Heart left ventricle (tissue), 16 donors: ENCODE measurements around the gene ANP32A. TPM values are rescaled to one million over a fixed set of nuclear protein-coding genes. Genes with fewer than 3 reads are reported as not detected.
A peak's percentile ranks its signal among the peaks of the same experiment; 100 is the strongest.

Experiments
- ATAC-seq, 4 donors: fragments of 200-7000 bp; cut with Tn5 transposase; one replicate each; pipeline ENCODE4 v1.9.1; 2020 to 2022; ENCODE audit warnings: moderate library complexity in 4 of 4, mild to moderate bottlenecking in 3 of 4, moderate number of reproducible peaks in 1 of 4
- DNase-seq, 5 donors: peaks; one replicate each; pipeline ENCODE4 v3.0.0-alpha.2; 2020
- H3K27ac ChIP-seq, 12 donors: fragments of 200-600 bp; sonication (generic) in 4 of 12; one replicate each; pipeline versions ENCODE4 v1.5.0 to v1.8.0; 2016 to 2022; ENCODE audit warnings: mild to moderate bottlenecking in 2 of 12
- H3K27me3 ChIP-seq, 9 donors: fragments of 200-600 bp; sonication (generic) in 2 of 9; one replicate each; pipeline versions ENCODE4 v1.5.1 to v1.8.0; 2016 to 2022; ENCODE audit warnings: mild to moderate bottlenecking in 3 of 9
- H3K36me3 ChIP-seq, 9 donors: fragments of 200-600 bp; sonication (generic) in 2 of 9; one replicate each; pipeline versions ENCODE4 v1.5.0 to v1.8.0; 2018 to 2022; ENCODE audit warnings: mild to moderate bottlenecking in 2 of 9
- H3K4me1 ChIP-seq, 12 donors: fragments of 200-600 bp; sonication (generic) in 4 of 12; one replicate each; pipeline versions ENCODE4 v1.5.0 to v1.8.0; 2016 to 2022; ENCODE audit warnings: mild to moderate bottlenecking in 3 of 12
- H3K4me3 ChIP-seq, 12 donors: fragments of 200-600 bp; sonication (generic) in 4 of 12; one replicate each; pipeline versions ENCODE4 v1.5.0 to v1.8.0; 2017 to 2022; ENCODE audit warnings: mild to moderate bottlenecking in 9 of 12, moderate library complexity in 4 of 12
- H3K9me3 ChIP-seq, 12 donors: fragments of 200-600 bp; sonication (generic) in 4 of 12; one replicate each; pipeline versions ENCODE4 v1.5.0 to v1.8.0; 2016 to 2022; ENCODE audit warnings: mild to moderate bottlenecking in 1 of 12
- POLR2A ChIP-seq, 2 donors: fragments of 450-650 bp; IDR thresholded peaks; one replicate each; pipeline ENCODE4 v1.6.1; 2017; ENCODE audit warnings: antibody characterized with exemption in 2 of 2, mild to moderate bottlenecking in 2 of 2, moderate library complexity in 2 of 2
- WGBS, 4 donors: extraction: QIAGEN DNeasy Blood & Tissue Kit in 2 of 4; methylation state at CpG; one replicate each; pipeline versions ENCODE4 v1.1.5 to v1.1.7; 2013 to 2018; 5-methylcytosine and 5-hydroxymethylcytosine counted together
- intact Hi-C, 10 donors: fragments of 100-400 bp; cut with DNase I; formaldehyde crosslinking; loops; one replicate each; pipeline versions ENCODE4 v1.11.1 to v1.14.2; 2022
- polyA plus RNA-seq, 2 donors: library from polyadenylated mRNA; stranded (reverse); fragments of 200-250 nt; gene quantifications; one replicate each; pipeline ENCODE4 v1.2.3, GENCODE V29; 2013
- total RNA-seq, 9 donors: library from RNA; depleted of rRNA in 2 of 9; stranded (reverse); fragments of >200 nt in 2 of 9; fragmentation: NEBNext Ultra II Directional in 3 of 9; extraction: Animal tissue kit (Norgen Biotek cat#: 25700) in 3 of 9; gene quantifications; one replicate each; pipeline versions ENCODE4 v1.1.0 to v1.2.4, GENCODE V29; 2016 to 2023
- TF ChIP-seq, protein P1 (sequence below), 12 donors: fragments of 200-600 bp; sonication (generic) in 4 of 12; IDR thresholded peaks; one replicate each; pipeline versions ENCODE4 v1.5.0 to v1.8.0; 2018 to 2022; ENCODE audit warnings: antibody characterized with exemption in 12 of 12, mild to moderate bottlenecking in 5 of 12
- donor health status: ischemic (EF 13 %, LVEDD 7.1; RV severe dilation, severe dysfunction).
- donor health status: healthy with polysubstance abuse.
- donor health status: DM: no; HTN: yes; CAD: no.
- donor health status: DM: no; HTN: no; CAD: no.
- donor health status: ischemic (EF 25% LVEDD 6.9; RV normal size, moderate dysfunction).
- donor health status: ischemic (EF 25% LVEDD 5.7; RV mildly dilated, moderate dysfunction).
- donor health status: healthy.
- donor health status: DM: yes; HTN: yes; CAD: no.
- donor health status: ischemic (EF 35%, LVEDD 5.7; RV mildly dilated, moderate dysfunction).
- donor health status: nonischemic (EF 11% LVEDD 7.7; RV severe dilation, severe dysfunction).
- donor health status: DM: yes; HTN: yes; CAD: no.
- donor health status: PGD.
- donor health status: ischemic (EF 29% LVEDD 5.4; RV normal size, mild dysfunction).
- donor health status: nonischemic (EF 23%, LVEDD 6.1; RV moderate dilation, normal function).

Gene ANP32A
- total and polyA plus RNA-seq, 11 donors = 55.7 to 202 (median 142) TPM

DNA sequence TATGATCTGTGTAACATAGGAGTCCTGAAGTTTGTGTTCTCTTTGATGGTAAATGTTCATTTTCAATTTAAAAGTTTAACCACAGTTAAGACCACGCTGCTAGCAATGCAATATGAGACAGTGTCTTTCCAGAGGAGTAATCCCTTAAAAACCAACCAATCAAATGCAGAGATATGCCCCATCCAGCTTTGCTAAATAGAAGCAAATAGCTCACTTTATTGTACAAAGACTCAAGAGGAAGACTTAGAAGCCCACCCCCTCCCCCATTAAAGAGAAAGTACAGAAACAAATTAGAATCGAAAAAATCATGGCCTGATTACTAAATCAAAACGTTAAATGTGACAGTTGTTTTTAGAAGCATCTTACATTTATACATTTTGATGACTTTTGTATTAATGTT lies 2.1 kb upstream of the ANP32A start:
- Histone ChIP-seq H3K4me3 (no peak overlapping the region), H3K4me1 (peaks cover 0 to 14% (median 7%) of the 10 kb centered on the region in 12 donors), H3K36me3 (no peaks in the 10 kb centered on the region), H3K9me3 (no peaks in the 10 kb centered on the region), H3K27me3 (no peaks in the 10 kb centered on the region), H3K27ac (peak overlapping the region in 1 of 12 donors; percentile 100)
- intact Hi-C loops = loop anchor here in 7 of 10 donors (5.0 to 10.0 kb wide), 6 partner anchors 36 to 268 kb away; no protein-coding TSS in a partner anchor
- TF ChIP-seq, protein P1, sequence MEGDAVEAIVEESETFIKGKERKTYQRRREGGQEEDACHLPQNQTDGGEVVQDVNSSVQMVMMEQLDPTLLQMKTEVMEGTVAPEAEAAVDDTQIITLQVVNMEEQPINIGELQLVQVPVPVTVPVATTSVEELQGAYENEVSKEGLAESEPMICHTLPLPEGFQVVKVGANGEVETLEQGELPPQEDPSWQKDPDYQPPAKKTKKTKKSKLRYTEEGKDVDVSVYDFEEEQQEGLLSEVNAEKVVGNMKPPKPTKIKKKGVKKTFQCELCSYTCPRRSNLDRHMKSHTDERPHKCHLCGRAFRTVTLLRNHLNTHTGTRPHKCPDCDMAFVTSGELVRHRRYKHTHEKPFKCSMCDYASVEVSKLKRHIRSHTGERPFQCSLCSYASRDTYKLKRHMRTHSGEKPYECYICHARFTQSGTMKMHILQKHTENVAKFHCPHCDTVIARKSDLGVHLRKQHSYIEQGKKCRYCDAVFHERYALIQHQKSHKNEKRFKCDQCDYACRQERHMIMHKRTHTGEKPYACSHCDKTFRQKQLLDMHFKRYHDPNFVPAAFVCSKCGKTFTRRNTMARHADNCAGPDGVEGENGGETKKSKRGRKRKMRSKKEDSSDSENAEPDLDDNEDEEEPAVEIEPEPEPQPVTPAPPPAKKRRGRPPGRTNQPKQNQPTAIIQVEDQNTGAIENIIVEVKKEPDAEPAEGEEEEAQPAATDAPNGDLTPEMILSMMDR (IDR thresholded peaks at IDR 0.05) = no peak
- no peak for TF ChIP-seq POLR2A (IDR thresholded peaks at IDR 0.05)
- DNase-seq = no peak
- WGBS, 4 donors = 60 to 70% (median 61%) methylated on average over 3 of the region's 3 CpGs
- ATAC-seq = no peak

DNA sequence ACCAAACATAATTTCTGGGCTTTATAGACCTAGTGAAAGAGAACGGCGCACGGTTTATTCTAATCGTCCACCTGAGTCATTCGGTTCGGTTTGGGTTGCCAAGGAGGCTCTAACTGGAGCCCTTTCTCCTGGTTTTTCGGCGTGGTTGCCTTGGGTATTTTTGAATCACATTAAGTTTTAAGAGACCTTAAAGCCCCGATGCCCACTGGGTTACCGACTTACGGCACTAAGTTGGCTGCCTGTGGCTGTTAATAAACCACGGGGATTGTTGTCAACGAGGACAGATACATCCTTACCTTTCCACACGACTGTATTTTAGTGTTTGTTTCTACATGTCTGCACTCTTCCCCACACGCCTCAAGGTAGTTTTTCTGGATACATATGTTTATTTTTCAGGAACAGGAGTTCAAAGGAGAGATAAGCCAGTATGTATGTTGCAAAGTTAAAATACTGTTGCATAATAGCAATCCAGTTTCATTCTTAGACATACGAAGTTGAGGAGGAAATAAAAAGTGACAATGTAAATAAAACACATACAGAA lies 1.2 kb upstream of the ANP32A start:
- intact Hi-C loops = loop anchor here in 7 of 10 donors (2.0 to 10.0 kb wide), 7 partner anchors 27 to 267 kb away; no protein-coding TSS in a partner anchor
- H3K4me3 ChIP-seq = peak overlapping the region; percentile 80 to 98 (median 94)
- DNase-seq (no peak), ATAC-seq (no peak)
- TF ChIP-seq POLR2A (IDR thresholded peaks at IDR 0.05) = no peak
- TF ChIP-seq, protein P1 (IDR thresholded peaks at IDR 0.05) = no peak
- H3K36me3 ChIP-seq = no peaks in the 10 kb centered on the region
- peaks cover 0 to 16% (median 7%) of the 10 kb centered on the region in 12 donors for H3K4me1 ChIP-seq
- 5 to 10% (median 8%) methylated on average over 15 to 16 of the region's 16 CpGs for WGBS, 4 donors
- no peaks in the 10 kb centered on the region for H3K9me3 ChIP-seq
- H3K27ac ChIP-seq = peak overlapping the region; percentile 97 to 100 (median 100)
- no peaks in the 10 kb centered on the region for H3K27me3 ChIP-seq

DNA sequence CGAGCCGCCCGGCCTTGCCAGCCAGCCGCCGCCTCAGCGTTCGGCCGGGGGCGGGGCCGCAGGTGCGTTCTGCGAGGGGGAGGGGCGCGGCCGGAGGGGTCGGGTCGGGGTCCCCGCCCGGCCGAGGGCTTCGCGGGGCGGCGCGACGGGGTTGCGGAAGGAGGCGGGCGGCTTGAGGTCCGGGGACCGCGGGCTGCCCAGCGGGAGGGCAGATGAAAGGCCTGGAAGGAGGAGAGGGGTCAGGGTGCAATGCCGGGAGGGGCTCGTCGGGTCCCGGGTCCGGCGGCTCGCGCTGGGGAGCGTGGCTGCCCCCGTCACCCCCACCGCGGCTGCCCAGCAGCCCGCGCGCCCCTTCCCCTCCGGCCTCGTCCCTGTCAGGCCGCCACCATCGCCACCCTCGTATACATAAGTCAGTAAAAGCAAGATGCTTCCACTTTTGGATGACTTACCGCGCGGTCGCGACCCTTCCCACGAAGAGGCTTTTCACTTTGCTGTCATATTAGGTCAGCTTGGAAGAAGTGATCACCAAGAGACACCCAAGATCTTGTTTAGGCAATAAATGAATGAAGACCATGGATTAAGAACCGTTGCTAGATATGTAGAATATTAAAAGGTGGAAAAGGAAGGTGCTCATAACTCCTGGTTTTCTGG lies 620 bp upstream of the ANP32A start:
- Histone ChIP-seq H3K4me3 (peak overlapping the region; percentile 80 to 98 (median 94)), H3K27ac (peak overlapping the region; percentile 97 to 100 (median 100)), H3K4me1 (peaks cover 0 to 22% (median 12%) of the 10 kb centered on the region in 12 donors), H3K9me3 (no peaks in the 10 kb centered on the region), H3K27me3 (no peaks in the 10 kb centered on the region), H3K36me3 (no peaks in the 10 kb centered on the region)
- ATAC-seq (peak in 2 of 4 donors; percentile 2 to 6), DNase-seq (no peak)
- intact Hi-C loops = loop anchor here in 7 of 10 donors (2.0 to 10.0 kb wide), 7 partner anchors 27 to 267 kb away; no protein-coding TSS in a partner anchor
- WGBS, 4 donors = 1 to 2% (median 1%) methylated on average over 8 to 60 of the region's 60 CpGs
- TF ChIP-seq, protein P1 (IDR thresholded peaks at IDR 0.05) = no peak
- TF ChIP-seq POLR2A (IDR thresholded peaks at IDR 0.05) = no peak
